HG03378 (cell line): ENCODE results near the gene BEND3.

Source experiments
- ATAC-seq: cut with Tn5 transposase; IDR thresholded peaks from one replicate; pipeline ENCODE4 v1.9.1; 2021; ENCODE audit warnings: mild to moderate bottlenecking, moderate library complexity; ENCODE audit not compliant: unreplicated experiment

The BEND3 gene

GRCh38 chr6:107083921-107084320, 31.4 kb downstream of the BEND3 start:
- ATAC-seq: no peak

GRCh38 chr6:107083047-107083768, 32.1 kb downstream of the BEND3 start:
- ATAC-seq: peak; percentile 89

GRCh38 chr6:107082045-107082444, 33.3 kb downstream of the BEND3 start:
- ATAC-seq: no peak

GRCh38 chr6:107080036-107080435, 35.3 kb downstream of the BEND3 start:
- no peak for ATAC-seq

- ATAC-seq: no peak
These were observed 35.9 kb downstream of the BEND3 start for GRCh38 chr6:107079429-107079828.

GRCh38 chr6:107077710-107078109, 37.6 kb downstream of the BEND3 start:
- no peak for ATAC-seq

GRCh38 chr6:107075951-107076381, 39.3 kb downstream of the BEND3 start:
- no peak for ATAC-seq

- no peak for ATAC-seq
These were observed 44.6 kb downstream of the BEND3 start for GRCh38 chr6:107070686-107071085.

- no peak for ATAC-seq
These were observed 45.4 kb downstream of the BEND3 start for GRCh38 chr6:107069631-107070548.

- ATAC-seq: no peak
These were observed 46.4 kb downstream of the BEND3 start for GRCh38 chr6:107068691-107069630.

- no peak for ATAC-seq
These were observed 48.3 kb downstream of the BEND3 start for GRCh38 chr6:107066697-107067659.

GRCh38 chr6:107064579-107065065, 50.7 kb downstream of the BEND3 start:
- ATAC-seq: peak; percentile 40

- ATAC-seq: no peak
These were observed 52.6 kb downstream of the BEND3 start for GRCh38 chr6:107062691-107063090.

GRCh38 chr6:107061125-107062020, 53.9 kb downstream of the BEND3 start:
- ATAC-seq: peak; percentile 70

GRCh38 chr6:107060704-107061103, 54.6 kb downstream of the BEND3 start:
- no peak for ATAC-seq

- ATAC-seq: no peak
These were observed 55.7 kb downstream of the BEND3 start for GRCh38 chr6:107059606-107060005.

- no peak for ATAC-seq
These were observed 57.6 kb downstream of the BEND3 start for GRCh38 chr6:107057679-107058078.

GRCh38 chr6:107056796-107057195, 58.5 kb downstream of the BEND3 start:
- no peak for ATAC-seq

- ATAC-seq: no peak
These were observed 67.5 kb downstream of the BEND3 start for GRCh38 chr6:107047807-107048206.
